ENCODE data around the gene FOXN3.
"Not testable (repeated sequence)": the region's sequence is repeated elsewhere in the genome, so short reads cannot be mapped to it uniquely, and the experiment has no call there.

The FOXN3 gene

DNA sequence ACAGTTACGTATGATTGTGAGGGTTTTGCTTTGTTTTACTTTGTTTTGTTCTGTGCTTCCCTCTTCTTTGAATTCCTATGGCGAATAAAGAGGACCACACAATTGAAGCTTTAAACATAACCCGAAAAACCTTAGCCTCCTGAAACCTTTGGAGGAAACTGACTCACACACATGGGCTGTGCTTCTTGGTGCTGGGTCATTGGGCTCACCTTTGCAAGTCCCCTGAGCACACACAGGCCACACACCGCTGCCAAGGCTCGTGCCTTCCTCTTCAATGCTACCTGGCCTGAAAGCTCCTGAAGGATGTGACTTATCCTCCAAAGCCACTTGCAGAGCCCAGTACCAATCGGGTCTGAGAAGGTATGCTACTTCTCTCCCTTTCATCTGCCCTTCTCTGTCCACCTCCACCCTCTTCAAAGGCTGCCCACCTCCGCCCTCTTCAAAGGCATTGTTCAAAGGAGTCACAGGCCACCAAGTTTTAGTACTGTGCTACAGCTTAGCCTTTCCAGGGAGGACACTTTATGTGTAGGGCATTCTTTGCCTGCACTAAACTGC is 114.6 kb downstream of the FOXN3 start:
- no peak for DNase-seq

- no peak for DNase-seq
These were observed 117.4 kb downstream of the FOXN3 start for GRCh38 chr14:89299587-89299986.

GRCh38 chr14:89298056-89298834 is 118.8 kb downstream of the FOXN3 start:
- no peak for DNase-seq

DNA sequence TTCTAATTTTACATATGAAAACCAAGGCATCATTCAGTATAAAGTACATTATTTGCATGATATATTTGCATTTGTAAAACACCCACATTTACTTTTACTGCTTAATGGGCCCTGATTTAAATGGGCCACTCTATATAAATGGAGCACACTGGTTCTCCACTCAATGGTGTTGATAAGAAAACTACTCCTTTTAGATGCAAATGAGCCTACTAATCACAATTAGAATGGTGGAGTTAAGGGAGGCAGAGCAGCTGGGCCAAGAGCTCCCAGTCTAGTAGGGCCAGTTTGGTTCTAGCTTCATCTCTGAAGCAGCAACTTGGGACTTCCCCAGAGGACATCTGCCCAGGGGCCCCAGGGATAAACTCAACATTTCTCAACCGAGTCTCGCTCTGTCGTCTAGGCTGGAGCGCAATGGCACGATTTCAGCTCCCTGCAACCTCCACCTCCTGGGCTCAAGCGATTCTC is 120.7 kb downstream of the FOXN3 start:
- no peak for DNase-seq

DNA sequence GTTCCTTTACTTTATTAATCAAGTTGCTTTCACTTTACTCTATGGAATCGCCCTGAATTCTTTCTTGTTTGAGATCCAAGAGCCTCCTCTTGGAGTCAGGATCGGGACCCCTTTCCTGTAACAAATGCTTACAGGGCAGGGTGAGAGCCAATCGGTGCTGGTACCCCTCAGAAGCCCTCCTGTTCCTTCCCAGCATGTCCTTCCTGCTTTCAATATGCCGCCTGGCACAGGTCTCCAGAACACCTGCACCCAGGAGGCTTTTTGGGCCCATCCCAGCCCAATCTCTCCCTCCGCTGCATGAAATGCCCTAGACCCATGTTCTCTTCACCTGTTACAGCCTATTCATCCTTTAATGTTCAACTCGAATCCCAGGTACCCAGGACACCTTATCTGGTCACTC is 122.2 kb downstream of the FOXN3 start:
- DNase-seq, result no peak

- not testable (repeated sequence) for DNase-seq
These were observed 122.6 kb downstream of the FOXN3 start for GRCh38 chr14:89294469-89294868.

GRCh38 chr14:89294060-89294459 is 123.0 kb downstream of the FOXN3 start:
- no peak for DNase-seq

DNA sequence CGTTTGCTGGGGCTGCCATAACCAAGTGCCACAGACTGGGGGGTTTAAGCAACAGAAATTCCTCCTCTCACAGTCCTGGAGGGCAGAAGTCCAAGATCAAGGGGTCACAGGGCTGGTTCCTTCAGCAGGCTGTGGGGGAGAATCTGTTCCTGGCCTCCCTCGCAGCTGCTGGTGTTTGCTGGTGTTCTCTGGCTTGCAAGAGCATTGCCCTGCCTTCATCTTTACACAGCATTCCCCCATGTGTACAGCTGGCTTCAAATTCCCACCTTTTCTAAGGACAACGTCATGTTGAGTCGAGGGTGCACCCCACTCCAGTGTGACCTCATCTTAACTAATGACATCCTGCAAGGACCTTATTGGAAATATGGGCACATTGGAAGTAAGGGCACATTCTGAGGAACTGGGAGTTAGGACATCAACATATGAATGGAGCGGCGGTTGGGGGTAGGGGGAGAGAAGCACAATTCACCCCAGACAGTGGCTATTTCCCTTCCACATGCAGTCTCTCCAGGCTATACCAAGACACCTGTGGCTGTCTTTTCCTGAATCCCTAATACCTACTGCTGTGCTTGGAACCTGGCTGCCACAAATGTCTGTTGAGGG is 123.6 kb downstream of the FOXN3 start:
- no peak for DNase-seq

DNA sequence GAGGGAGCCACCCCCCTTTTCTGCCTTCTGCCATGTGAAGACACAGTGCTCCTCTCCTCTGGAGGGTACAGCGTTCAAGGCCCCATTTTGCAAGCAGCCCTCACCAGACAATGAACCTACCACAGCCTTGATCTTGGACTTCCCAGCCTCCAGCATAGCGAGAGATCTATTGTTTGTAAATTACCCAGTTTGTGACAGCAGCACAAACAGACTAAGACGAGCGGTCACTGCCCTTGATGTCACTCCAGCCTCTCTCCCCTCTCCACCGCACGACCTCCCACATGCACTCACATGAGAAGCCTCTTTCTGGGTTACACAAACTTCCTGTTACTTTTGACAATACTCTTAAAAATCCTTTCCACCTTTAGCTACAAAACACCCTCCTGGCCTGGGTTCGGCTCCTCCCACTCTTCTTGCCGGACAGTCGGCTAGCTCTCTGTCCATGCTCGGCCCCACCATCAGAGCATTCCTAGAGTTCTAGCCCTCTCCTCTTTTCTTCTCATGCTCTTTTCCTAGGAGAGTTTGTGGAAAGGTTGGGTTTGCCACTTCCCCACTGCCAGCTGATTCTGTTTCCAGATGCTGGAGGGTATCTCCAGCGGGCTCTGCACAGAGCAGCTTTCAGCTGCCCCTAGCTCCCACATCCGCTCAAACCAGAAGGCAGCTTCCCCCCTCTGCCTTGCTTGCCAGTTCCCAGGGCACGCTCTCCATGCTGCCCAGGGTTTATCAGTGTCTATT is 124.3 kb downstream of the FOXN3 start:
- no peak for DNase-seq

GRCh38 chr14:89291351-89291940 is 125.6 kb downstream of the FOXN3 start:
- no peak for DNase-seq

- no peak for DNase-seq
These were observed 126.2 kb downstream of the FOXN3 start for GRCh38 chr14:89290813-89291212.

DNA sequence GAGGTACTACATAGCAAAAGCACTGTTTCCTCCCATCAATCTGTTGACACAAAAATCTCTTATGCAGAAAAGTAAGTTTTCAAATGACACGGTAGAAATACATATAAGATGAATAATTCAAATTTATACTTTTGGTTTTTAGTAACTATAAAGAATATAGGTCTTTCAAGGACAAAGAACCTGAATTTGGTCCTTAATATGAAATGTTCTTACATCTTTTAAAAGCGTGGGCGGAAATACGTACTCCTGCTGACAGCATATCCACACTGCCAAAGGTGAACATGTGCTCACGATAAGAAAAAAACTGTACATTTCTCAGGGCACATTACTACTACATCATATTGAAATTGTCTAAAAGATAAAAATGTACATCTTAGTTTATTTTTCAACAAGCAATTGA is 127.6 kb downstream of the FOXN3 start:
- DNase-seq, result no peak

- DNase-seq, result no peak
These were observed 128.9 kb downstream of the FOXN3 start for GRCh38 chr14:89288114-89288513.

- DNase-seq, result no peak
These were observed 132.5 kb downstream of the FOXN3 start for GRCh38 chr14:89284333-89285058.

DNA sequence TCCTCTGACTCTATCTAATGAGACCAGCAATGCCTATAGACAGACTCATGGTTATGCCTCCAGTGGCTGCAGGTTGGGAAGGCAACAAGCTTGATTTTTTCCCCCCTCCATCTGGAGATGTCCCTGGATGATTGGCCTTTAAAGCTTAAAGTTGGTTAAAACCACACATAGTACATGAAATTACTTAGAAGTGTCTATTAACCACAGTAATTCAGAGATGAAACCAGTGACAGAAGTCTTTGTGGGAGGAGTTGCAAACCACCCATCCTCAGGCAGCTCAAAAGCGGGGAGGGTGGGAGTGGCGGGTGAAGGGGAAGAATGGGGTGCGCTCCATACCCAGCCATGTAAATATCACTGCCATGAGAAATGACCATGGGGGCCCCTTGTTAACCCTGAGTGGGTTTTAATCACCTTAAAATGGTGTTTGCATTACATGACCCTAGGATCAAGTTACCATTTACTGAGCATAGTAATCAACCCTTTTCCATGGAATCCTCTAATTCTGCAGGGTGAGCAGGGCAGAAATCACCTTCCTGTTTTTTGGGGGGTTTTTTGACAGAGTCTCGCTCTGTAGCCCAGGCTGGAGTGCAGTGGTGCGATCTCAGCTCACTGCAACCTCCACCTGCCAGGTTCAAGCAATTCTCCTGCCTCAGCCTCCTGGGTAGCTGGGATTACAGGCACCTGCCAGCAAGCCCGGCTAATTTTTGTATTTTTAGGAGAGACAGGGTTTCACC is 133.5 kb downstream of the FOXN3 start:
- DNase-seq, result no peak

DNA sequence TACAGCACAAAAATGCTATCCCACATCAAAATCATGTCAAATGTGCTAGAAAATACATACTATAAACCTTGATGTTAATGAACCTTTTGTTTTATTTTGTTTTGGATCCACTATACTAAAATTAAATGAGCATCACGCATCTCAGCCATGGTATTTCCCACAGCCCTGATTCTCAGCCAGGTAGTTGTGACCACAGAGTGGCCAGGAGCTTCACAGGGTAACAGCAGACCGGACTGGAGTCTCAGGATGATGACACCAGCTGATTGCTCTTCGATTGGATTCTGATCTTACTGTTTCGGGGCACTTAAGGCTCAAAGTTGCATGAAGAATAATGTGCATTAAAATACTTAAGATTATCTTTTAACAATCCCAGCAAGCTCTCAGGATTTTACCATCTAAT is 134.8 kb downstream of the FOXN3 start:
- no peak for DNase-seq

DNA sequence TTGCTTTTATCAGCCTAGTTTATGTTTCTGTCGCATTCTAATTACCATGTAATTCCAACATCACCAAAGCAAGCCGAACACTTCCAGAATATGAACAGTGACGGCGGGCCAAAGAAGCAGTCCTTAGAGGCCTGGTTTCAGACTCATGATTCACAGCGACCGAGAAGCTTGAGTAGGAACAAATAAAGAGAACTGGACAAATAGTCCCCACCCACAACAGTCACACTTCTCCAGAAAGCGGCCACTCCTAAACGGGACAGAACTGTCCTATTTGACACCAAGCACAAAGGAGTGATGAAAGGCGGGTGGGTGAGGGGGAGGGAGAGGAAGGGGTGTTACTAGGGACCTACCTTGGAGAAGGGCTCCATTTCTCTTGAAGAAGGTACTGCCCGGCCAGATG is 136.4 kb downstream of the FOXN3 start:
- DNase-seq, result no peak

GRCh38 chr14:89279649-89280232 is 137.3 kb downstream of the FOXN3 start:
- DNase-seq, result no peak

- DNase-seq, result peak; percentile 86
These were observed 139.8 kb downstream of the FOXN3 start for GRCh38 chr14:89277203-89277602.

GRCh38 chr14:89276424-89276975 is 140.5 kb downstream of the FOXN3 start:
- no peak for DNase-seq

Data from NCI-H1436 treated with DMSO at 0.1 percent for 48 hours (cell line).